ENCODE measurements around the gene CYFIP1.
"Not testable (repeated sequence)": the region's sequence is repeated elsewhere in the genome, so short reads cannot be mapped to it uniquely, and the experiment has no call there.

CYFIP1 gene

DNA sequence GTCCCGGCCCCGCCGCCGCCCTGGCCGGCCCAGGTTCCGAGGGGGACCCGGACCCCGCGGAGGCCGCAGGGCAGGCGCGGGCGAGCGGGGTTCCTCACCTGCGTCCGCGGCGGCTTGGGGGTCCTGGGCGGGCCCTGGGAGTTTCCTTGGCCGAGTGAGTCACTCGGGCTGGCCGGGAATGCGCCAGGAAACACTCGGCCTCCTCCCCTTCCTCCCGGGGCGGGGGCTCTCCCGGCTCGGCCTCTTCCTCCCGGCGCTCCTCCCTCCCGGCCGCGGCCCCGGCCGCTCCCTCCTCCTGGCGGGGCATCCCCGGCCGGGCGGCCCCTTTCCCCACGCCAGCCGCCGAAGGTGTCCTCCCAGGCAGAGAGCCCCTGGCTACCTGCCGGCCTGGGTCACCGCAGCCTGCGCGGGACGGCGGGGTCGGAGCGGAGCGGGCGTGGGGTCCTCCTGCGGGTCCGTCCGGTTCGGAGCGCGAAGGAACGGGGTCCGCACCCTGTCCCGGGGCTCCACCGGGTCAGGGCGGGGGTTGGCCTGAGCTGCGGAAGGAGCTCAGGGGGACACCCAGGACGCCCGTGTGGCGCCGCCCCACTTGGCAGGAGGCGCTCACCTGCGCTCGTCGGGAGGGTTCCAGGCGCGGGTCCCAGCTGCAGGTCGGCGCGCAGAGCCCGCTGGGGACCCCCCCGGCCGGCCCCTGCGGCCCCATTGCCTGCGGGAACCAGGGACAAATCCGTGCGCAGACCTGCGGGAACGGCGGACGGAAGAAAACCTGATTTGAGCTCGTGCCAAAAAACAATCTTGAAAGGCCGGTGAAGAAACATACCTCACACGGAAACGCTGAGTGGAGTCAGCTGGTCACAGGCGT, at the start of gene CYFIP1:
Gene CYFIP1, minus strand, starts transcription at position 180 of the 862 bp plus-strand sequence. CDS start 33,083 bp downstream, outside the sequence.
- DNase-seq = peak; percentile 28

DNA sequence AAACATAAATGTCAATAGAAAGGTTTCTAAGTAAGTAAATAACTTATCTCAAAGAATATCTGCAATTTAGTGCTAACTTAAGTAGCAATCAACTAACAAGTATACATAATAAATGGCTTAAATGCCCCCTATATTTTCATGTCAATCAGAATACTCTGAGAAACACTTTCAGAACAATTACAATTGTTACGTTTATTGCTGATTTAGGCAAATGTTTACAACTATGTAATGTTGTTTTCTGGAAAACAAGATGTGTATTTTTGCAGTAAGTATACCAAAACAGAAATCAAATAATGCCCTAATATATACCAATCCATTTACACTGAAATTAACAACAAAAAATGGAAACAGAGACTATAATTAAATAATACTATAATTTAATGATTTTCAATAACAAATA, 46.0 kb upstream of the CYFIP1 start:
- DNase-seq = no peak

DNA sequence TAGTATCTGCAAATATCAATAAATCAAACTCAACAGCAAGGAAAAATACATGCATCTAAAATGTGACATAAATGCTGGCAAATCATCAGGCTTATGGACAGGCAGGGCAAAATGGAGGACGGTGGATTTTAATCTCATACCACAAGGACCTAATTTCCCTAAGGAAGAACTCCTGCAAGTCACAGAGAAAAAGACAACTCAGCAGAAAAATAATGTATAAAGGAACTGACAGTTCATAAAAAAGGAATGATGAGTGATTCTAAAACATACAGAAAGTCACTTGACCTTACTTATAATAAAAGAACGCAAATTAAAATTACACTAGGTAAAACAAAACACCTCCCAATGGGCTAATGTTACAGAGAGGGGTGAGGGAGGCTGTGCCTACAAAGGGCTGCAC, 42.0 kb upstream of the CYFIP1 start:
- no peak for DNase-seq

DNA sequence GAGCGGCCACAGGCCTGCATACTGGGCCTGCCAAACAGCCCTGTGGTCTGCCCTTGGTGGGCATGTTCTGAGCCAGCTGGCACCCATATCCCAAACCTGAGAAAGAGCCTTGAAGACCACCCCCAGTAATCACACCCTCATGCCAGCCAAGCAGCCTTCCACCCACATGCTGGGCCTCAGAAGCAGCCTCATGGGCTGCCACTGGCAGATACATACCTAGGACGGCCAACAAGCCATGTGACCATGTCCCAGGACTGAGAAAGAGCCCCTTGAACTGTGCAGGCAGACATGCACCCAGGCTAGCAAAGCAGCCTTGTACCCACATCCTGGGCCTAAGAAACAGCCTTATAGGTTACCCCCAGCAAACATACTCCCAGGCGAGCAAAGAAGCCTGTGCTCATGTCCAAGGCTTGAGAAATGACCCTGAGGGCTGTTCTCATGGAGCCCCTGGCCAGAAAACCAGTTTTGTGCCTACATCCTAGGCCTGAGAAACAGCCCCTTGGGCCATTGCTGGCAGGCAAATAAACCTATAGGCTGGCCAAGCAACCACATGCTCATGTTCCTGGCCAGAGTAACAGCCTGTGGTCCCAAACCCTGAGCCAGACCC, 34.3 kb upstream of the CYFIP1 start:
- no peak for DNase-seq

- no peak for DNase-seq
These were observed 33.5 kb upstream of the CYFIP1 start for GRCh38 chr15:23013681-23014080.

- DNase-seq = not testable (repeated sequence)
These were observed 32.4 kb upstream of the CYFIP1 start for GRCh38 chr15:23012616-23013015.

DNA sequence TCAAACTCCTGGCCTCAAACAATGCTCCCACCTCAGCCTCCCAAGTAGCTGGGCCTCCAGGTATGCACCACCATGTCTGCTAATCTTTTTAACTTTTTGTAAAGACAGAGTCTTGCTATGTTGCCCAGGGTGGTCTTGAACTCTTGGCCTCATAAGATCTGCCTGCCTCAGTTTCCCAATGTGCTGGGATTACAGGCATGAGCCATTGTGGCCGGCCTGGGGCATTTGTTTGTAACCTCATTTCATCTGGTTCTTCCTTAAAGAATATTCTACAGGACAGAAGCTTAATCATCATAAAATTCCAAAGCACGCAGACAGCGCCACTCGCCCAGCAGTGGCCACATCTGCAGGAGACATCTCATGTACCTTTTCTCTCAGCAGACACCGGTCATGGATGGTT, 23.6 kb upstream of the CYFIP1 start:
- no peak for DNase-seq

DNA sequence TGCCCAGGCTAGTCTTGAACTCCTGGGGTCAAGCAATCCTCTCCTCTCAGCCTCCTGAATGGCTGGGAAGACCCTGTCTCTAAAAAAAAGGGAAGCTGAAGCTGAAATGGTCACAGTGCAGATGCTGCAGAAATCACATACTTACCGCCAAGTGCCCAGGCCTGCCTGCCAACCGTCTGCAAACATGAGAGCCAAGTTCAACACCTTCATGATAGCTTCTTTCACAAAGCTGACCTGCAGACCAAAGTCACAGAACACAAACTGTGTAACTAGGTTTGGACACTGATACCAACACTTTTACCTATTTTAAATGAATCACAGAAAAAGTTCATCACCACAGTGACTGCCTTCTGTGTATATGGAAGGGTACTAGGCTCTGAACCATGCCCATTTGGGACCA, 22.8 kb upstream of the CYFIP1 start:
- DNase-seq = no peak

GRCh38 chr15:22995795-22996194, 15.6 kb upstream of the CYFIP1 start:
- no peak for DNase-seq

- no peak for DNase-seq
These were observed 11.8 kb upstream of the CYFIP1 start for GRCh38 chr15:22992024-22992326.

- no peak for DNase-seq
These were observed 9.7 kb upstream of the CYFIP1 start for GRCh38 chr15:22989576-22990477.

DNA sequence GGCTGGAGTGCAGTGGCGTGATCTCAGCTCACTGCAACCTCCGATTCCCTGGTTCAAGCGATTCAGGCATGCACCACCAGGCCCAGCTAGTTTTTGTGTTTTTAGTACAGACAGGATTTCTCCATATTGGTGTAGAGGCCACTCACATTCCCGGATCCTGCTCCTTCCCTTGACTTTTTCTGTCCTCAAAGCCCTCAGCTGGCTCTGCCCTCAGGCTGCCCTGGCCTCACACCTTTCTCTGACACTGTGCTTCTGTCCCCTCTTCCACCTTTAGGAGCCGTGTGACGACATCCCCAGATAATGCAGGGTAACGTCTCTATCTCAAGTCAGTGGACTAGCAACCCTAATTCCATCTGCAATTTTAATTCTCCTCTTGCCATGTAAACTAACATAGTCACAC, 8.6 kb upstream of the CYFIP1 start:
- no peak for DNase-seq

DNA sequence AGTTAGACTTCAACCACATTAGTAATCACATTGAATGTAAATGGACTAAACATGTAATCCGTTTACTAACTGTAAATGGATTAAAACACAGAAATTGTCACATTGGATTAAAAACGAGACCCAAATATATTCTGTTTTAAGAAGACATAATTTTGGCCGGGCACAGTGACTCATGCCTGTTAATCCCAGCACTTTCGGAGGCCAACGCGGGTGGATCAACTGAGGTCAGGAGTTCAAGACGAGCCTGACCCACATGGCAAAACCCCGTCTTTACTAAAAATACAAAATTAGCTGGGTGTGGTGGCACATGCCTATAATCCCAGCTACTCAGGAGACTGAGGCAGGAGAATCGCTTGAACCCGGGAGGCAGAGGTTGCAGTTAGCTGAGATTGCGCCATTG, 1.8 kb upstream of the CYFIP1 start:
- not testable (repeated sequence) for DNase-seq

- no peak for DNase-seq
These were observed 1.1 kb upstream of the CYFIP1 start for GRCh38 chr15:22981051-22981840.

DNA sequence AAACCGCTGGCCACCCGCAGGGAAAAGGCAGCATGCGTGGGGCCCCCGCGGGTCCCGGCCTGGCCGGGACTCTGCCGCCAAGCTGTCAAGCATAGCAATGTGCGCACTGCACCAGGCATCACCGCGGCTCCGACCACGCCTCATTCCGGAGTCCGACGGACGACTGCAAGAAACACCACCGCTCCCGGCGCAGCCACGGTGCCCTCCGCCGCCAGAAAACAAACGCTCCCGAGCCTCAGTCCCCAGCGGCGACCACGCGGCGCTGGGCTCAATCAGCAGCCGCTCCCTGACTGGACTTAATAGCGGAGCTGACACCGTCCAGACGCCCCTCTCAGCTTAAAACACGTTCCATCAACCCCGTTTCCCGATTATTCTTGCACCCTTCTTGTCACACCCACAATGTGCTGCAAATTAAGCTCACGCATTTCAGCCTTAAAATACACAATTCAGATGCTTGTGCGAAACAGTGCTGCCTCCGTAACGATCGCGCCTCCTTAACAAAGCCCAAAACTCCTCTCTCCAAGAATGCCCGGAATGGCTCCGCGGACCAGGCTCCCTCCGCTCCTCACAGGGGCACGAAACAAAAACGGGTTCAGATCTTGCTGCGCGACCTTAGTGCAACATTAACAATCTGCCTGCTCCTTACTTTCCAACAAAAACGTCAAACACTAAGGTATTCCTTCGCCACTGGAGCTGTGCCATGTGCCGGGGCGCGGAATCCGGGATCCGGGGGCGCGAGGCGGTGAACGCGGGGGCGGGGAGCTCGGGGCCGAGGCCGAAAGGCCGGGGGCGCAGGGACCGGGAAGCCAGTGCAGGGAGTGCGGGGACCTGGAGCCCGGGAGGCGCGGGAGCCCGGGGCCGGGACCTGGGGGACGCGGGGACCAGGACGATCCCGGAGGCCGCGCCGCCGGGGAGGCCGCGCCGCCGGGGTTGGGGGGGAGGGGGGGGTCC, 655 bp downstream of the CYFIP1 start:
- DNase-seq = no peak

- no peak for DNase-seq
These were observed 1.4 kb downstream of the CYFIP1 start for GRCh38 chr15:22978691-22979237.

DNA sequence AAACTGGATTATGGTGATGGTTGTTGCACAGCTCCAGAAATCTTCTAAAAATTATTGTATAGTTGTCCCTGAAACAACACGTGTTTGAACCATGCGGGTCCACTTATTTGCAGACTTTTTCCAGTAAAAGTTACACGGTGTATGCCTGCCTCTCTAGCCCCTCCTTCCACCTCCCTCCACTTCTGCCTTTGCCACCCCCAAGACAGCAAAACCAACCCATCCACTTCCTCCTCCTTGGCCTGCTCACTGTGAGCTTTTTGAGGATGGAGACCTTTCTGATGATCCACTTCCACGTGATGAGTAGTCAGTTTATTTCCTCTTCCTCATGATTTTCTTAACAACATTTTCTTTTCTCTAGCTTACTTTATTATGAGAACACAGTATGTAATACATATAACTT, 5.4 kb downstream of the CYFIP1 start:
- DNase-seq = peak; percentile 42

- DNase-seq = no peak
These were observed 6.2 kb downstream of the CYFIP1 start for GRCh38 chr15:22973987-22974386.

- DNase-seq = no peak
These were observed 6.9 kb downstream of the CYFIP1 start for GRCh38 chr15:22973286-22973685.

GRCh38 chr15:22969489-22969888, 10.7 kb downstream of the CYFIP1 start:
- DNase-seq = no peak

DNA sequence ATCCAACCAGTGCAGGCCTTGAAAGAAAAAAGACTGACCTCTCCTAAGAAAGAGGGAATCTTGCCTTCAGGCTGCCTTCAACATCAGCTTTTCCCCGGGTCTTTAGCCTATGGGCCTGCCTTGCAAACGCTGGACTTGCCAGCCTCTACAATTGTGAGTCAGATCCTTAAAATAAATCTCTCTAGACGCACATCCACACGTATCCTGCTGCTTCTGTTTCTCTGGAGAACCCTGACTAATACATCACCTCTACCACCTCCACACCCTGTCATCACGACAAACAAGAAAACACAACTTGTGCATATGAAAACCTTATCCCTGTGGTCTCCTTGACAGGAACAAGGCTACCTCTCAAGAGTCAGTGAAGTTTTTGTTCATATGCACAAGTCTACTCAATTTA, 11.8 kb downstream of the CYFIP1 start:
- no peak for DNase-seq

Measured in CD4-positive, alpha-beta T cell treated with Interferon gamma for 1 hour (primary cell).